ENCODE data around the gene IRAK1.

IRAK1 gene

GRCh38 chrX:153971124-153971449 is 48.6 kb downstream of the IRAK1 start:
- peak; percentile 65 to 84 (median 73) for DNase-seq (ENCODE audit: low read depth in 3 of 3)

- DNase-seq (ENCODE audit: low read depth in 3 of 3), result no peak
These were observed 49.2 kb downstream of the IRAK1 start for GRCh38 chrX:153970357-153971123.

- no peak for DNase-seq (ENCODE audit: low read depth in 3 of 3)
These were observed 49.8 kb downstream of the IRAK1 start for GRCh38 chrX:153969904-153970356.

DNA sequence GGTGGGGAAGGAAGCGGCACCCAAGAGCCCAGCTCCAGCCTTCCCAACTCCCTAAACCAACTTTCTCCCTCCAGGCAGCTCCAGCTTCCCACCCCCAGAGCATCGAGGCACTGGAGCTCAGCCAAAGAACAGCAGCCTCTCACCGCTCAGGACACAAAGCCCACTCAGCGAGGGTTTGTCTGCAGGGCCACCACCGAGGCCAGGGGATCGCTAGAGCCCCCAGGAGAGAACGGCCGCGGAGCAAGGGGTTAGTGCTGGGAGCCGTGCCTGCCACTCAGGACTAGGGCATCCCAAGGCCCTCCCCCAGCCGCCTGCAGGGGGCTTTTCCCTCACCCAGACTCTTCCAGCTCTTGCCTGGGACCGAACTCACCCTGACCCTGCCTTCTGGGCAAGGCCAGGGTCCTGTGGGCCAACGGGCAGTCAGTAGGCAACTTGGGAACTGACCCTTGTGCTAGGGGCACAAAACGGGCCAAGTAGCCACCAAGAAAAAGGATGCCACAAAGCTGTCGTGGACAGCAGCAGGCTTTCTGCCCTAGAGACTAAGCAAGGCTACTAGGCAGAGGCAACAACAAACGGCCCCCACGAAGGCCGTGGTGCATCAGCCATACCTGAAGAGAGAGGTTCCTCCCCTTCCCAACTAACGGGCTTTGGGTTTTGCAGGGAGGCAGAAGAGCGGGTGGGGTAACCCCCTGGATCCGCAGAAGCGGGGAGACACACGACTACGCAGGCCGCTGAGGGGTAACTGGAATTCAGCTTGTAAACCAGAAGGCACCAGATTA is 50.4 kb downstream of the IRAK1 start:
- no peak for DNase-seq (ENCODE audit: low read depth in 3 of 3)

DNA sequence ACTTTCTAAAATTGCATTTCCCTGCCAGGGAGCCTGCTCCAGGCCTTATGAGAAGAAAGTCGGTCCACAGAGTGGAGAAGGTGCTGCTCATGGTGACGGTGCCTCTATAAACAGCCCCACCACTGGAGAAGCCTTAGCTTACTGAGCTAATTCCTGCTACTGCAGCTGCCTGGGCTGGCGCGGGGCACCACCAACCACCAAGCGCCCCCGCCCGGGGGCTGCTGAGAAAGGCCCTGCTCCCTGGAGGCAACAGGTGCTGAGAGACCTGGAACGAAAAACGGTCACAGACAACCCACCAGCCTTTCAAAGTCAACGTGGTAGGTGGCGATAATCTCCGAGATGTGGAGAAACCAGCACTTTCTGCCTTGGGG is 51.0 kb downstream of the IRAK1 start:
- peak in 1 of 3 experiments; percentile 37 for DNase-seq (ENCODE audit: low read depth in 3 of 3)

- no peak for DNase-seq (ENCODE audit: low read depth in 3 of 3)
These were observed 51.4 kb downstream of the IRAK1 start for GRCh38 chrX:153968255-153968654.

- DNase-seq (ENCODE audit: low read depth in 3 of 3), result no peak
These were observed 52.0 kb downstream of the IRAK1 start for GRCh38 chrX:153967536-153968224.

DNA sequence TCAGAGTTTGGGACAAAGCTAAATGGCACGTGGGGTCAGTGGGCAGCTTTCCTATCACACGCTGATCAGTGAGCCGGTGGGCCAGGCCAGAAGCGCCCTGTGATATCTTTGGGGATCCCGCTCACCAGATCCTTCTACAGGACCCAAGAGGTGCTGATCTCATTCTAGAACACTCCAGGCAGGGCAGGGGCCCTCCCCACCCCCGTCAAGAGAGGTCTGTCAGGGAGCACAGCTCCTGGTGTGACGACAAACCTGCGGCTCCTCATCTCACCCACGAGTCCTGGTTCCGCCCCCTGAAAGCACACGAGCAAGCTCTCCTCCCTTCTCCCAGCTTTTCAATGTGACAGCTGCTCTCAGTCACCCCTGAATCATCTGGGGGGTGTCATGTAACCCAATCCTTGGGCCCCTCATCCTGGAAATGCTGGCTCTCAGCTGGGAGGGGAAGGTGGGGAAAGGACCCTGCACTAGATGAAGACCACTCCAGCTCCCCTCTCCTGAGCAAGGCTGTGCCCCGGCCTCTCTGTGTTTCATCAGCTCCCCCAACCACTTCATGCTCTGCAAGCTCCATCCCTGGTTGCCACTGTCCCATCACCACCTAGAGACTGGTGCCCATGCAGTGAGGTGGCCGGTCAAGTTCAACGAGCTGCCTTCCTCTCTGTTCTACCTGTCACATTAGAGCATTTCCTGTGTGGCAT is 52.7 kb downstream of the IRAK1 start:
- peak in 1 of 3 experiments; percentile 56 for DNase-seq (ENCODE audit: low read depth in 3 of 3)

DNA sequence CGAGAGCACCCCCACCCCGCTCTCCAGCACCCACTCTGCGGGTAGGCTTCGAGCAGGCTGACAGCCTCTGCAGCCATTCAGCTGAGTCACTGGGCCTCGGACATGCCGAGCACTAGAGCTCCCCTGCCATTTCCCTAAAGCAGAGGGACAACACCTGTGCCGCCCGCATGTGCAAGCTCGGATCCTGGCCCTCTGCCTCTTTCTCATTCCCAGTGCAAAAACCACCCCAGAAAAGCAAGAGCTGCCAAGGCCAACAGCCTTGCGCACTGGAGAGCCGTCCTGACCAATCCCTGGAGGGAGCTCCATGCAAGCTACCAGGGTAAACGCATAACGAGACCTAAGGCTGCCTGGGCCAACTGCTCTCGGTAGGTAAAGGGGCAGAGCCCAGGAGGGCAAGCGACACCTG is 53.4 kb downstream of the IRAK1 start:
- no peak for DNase-seq (ENCODE audit: low read depth in 3 of 3)

DNA sequence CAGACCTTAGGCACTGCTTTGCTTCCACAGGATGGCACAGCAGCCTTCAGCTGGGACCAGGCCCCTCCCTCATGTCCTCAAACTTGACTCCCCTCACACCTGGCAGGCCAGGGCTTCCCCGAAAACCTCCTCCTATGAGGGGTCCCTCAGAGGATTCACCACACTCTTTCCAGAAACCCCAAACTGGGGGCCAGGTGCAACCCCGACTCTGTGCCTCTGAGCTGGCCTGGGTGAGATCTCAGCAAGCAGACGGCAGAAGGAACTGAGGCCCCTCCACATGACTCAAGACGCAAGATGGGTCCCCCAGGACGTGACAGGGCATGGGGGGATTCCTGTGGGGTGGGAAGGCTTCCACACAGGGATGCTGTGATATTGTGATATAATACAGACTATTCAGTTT is 54.3 kb downstream of the IRAK1 start:
- no peak for DNase-seq (ENCODE audit: low read depth in 3 of 3)

DNA sequence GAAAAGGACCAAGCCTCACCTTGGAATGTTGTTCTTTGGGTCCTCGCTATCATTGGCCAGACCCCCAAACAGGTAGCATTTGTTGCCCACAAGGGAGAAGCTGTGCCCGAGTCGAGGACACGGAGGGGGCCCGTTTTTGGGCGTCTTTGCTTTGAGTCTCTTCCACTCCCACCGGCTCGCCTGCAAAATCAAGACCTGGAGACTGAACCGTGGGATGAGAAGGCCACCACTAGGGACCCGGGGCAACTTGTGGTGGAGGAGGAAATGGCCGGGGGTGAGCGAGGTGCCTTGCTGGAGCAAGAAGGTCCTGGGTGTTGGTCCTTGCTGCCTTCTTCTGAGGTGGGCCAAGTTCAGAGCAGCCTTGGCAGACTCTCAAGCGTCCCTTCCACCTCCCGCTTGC is 55.6 kb downstream of the IRAK1 start:
- DNase-seq (ENCODE audit: low read depth in 3 of 3), result no peak

DNA sequence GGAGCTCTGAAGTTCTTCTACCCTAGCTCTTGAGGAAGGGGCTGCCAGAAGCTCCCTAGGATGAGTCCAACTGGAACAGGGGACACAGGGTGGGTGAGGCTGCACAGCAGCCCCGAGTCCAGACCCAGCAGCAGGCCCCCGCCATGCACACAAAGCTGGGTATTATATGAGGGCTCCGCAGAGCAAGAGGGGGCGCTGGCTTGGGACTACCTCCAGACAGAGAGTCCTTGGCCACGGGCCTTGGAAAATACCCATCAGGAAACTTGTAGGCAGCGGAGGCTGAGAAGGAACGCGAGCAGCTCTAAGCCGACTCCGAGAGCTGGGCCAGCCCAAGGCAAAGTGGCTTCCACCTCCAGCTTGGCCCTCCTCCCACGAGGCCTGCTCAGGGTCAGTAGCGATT is 56.2 kb downstream of the IRAK1 start:
- no peak for DNase-seq (ENCODE audit: low read depth in 3 of 3)

DNA sequence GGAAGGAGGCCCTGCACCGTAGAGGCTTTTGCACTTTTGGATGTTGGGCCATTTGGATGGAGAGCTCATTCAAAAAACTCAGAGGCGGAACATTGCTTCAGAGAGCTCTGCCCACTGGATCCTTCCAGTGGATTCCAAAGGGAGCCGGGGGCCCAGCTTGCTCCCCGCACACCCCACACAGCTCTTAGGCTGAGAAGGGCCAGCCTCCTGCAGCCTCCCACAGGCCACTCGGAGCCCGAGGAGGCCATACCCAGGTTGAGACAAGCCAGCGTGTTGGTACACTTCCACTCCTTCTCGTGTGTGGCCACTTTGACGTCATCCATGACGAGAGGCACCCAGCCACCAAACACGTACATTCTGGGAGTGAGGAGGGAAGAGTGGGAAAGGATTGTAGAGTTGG is 58.4 kb downstream of the IRAK1 start:
- DNase-seq (ENCODE audit: low read depth in 3 of 3), result no peak

GRCh38 chrX:153960786-153961185 is 58.9 kb downstream of the IRAK1 start:
- DNase-seq (ENCODE audit: low read depth in 3 of 3), result no peak

All from stimulated activated CD4-positive, alpha-beta T cell treated with anti-CD3 and anti-CD28 coated beads, TNF-alpha, amount 100 ng/mL, for 24 hours (primary cell).